ENCODE measurements around the gene MAPKAPK2.

DNA sequence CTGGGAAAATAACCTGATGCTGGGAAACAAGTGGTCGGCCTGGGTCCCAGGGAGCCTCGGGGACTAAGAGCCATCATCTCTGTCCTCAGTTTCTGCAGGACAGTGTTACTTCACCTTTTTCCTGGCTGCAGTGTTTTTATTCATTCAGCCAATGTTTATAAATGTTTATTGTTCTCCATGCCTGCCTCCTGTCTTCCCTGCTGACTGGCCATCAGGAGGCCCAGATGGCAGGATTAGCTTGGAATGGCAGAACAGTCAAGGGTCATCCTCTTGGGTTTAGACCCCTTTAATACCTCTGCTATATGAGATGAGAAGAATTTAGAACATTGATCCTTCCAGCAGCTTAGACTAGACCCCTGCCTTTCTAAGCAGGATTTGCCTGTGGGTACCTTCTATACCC lies 13.3 kb downstream of the MAPKAPK2 start:
- no peak for TF ChIP-seq CTCF (conservative IDR thresholded peaks at IDR 0.05; ENCODE audit: low read depth, low read length)
- TF ChIP-seq EZH2phosphoT487 (IDR thresholded peaks at IDR 0.05; ENCODE audit: borderline replicate concordance, low read length): no peak
